NT2/D1 (cell line): Measurements from ENCODE around the gene CSGALNACT2.

Source experiments
- SUZ12 ChIP-seq: IDR thresholded peaks from 2 replicates; pipeline ENCODE4 v1.6.1; 2011; ENCODE audit not compliant: insufficient read length, insufficient read depth; ENCODE audit errors: extremely low read depth
- YY1 ChIP-seq: IDR thresholded peaks from 2 replicates; pipeline ENCODE4 v1.6.1; 2011; ENCODE audit not compliant: insufficient read length, insufficient read depth
- ZNF274 ChIP-seq: IDR thresholded peaks from 2 replicates; pipeline ENCODE4 v1.6.1; 2011; ENCODE audit warnings: mild to moderate bottlenecking, low read depth, low read length

GRCh38 chr10:43128331-43128730 lies 9.9 kb upstream of the CSGALNACT2 start:
- TF ChIP-seq ZNF274: no peak
- TF ChIP-seq YY1: no peak
- no peak for TF ChIP-seq SUZ12
